Spleen (tissue), 11 donors: Measurements from ENCODE around the gene PON3. TPM values are rescaled to one million over a fixed set of nuclear protein-coding genes. Genes with fewer than 3 reads are reported as not detected.

Source experiments
- DNase-seq: peaks from one replicate; pipeline ENCODE4 v3.0.0-alpha.2; 2020
- H3K27ac ChIP-seq, 8 donors: fragments of 200-600 bp; sonication (generic) in 7 of 8; 1 replicate in 4 of 8; 2 replicates in 4 of 8; pipeline versions ENCODE4 v1.5.0 to v1.8.0; 2016 to 2021; ENCODE audit warnings: inconsistent platforms in 4 of 8, mild to moderate bottlenecking in 4 of 8, moderate library complexity in 1 of 8
- H3K27me3 ChIP-seq, 7 donors: fragments of 200-600 bp; sonication (generic) in 6 of 7; replicated peaks in 1 of 7; 1 replicate in 4 of 7; 2 replicates in 3 of 7; pipeline versions ENCODE4 v1.5.0 to v1.8.0; 2016 to 2021; ENCODE audit warnings: inconsistent platforms in 3 of 7, mild to moderate bottlenecking in 1 of 7
- H3K36me3 ChIP-seq, 6 donors: fragments of 200-600 bp; sonication (generic) in 5 of 6; 1 replicate in 4 of 6; 2 replicates in 2 of 6; pipeline versions ENCODE4 v1.5.0 to v1.8.0; 2016 to 2021; ENCODE audit warnings: inconsistent platforms in 2 of 6
- H3K4me1 ChIP-seq, 6 donors: fragments of 200-600 bp; sonication (generic) in 5 of 6; 1 replicate in 3 of 6; 2 replicates in 3 of 6; pipeline versions ENCODE4 v1.5.0 to v1.8.0; 2016 to 2021; ENCODE audit warnings: inconsistent platforms in 3 of 6
- H3K4me3 ChIP-seq, 8 donors: fragments of 200-600 bp; sonication (generic) in 7 of 8; 1 replicate in 4 of 8; 2 replicates in 4 of 8; pipeline versions ENCODE4 v1.5.0 to v1.8.0; 2016 to 2021; ENCODE audit warnings: inconsistent platforms in 4 of 8, mild to moderate bottlenecking in 4 of 8, moderate library complexity in 2 of 8
- H3K9me3 ChIP-seq, 8 donors: fragments of 200-600 bp; sonication (generic) in 7 of 8; 1 replicate in 4 of 8; 2 replicates in 4 of 8; pipeline versions ENCODE4 v1.5.0 to v1.8.0; 2016 to 2021; ENCODE audit warnings: inconsistent platforms in 4 of 8
- CTCF ChIP-seq, 11 experiments: fragments of 200-600 bp in 7 of 11; fragments of 450-650 bp in 4 of 11; sonication (generic) in 4 of 11; IDR thresholded peaks in 8 of 11; conservative IDR thresholded peaks in 3 of 11; 1 replicate in 7 of 11; 2 replicates in 4 of 11; pipeline versions ENCODE4 v1.4.0 to v1.8.0; 2016 to 2021; ENCODE audit warnings: antibody characterized with exemption in 11 of 11, inconsistent platforms in 4 of 11, mild to moderate bottlenecking in 1 of 11
- POLR2A ChIP-seq, 3 donors: fragments of 450-650 bp; IDR thresholded peaks; one replicate each; pipeline ENCODE4 v1.5.1; 2017; ENCODE audit warnings: antibody characterized with exemption in 3 of 3, mild to moderate bottlenecking in 1 of 3
- POLR2AphosphoS5 ChIP-seq, 3 donors: sonication (generic); formaldehyde crosslinking; IDR thresholded peaks; one replicate each; pipeline ENCODE4 v1.5.1; 2017; ENCODE audit warnings: antibody characterized with exemption in 3 of 3
- whole genome bisulfite sequencing, 5 donors: extraction: QIAGEN DNeasy Blood & Tissue Kit in 3 of 5; methylation state at CpG; one replicate each; pipeline versions ENCODE4 v1.1.5 to v1.1.7; 2013 to 2018; 5-methylcytosine and 5-hydroxymethylcytosine counted together
- intact Hi-C: fragments of 100-400 bp; cut with DNase I; formaldehyde crosslinking; loops from one replicate; pipeline ENCODE4 v1.15.0; 2023; ENCODE audit warnings: low total_unique reads
- polyA plus RNA-seq, 3 donors: library from polyadenylated mRNA; stranded (reverse); fragments of 200-250 nt; gene quantifications; one replicate each; pipeline ENCODE4 v1.2.1, GENCODE V29; 2013
- total RNA-seq, 7 donors: library from RNA; depleted of rRNA in 3 of 7; stranded (reverse); fragments of >200 nt in 3 of 7; fragmentation: NEBNext Ultra II Directional in 4 of 7; extraction: Animal tissue kit (Norgen Biotek cat#: 25700) in 4 of 7; gene quantifications; one replicate each; pipeline versions ENCODE4 v1.1.0 to v1.2.1, GENCODE V29; 2016 to 2021
- donor health status: healthy with polysubstance abuse.
- donor health status: DM: no; HTN: no; CAD: no; lungs with moderate emphysema.
- donor health status: DM: no; HTN: no; CAD: no.
- donor health status: Bipolar disorder and iron deficiency.
- donor health status: healthy.
- donor health status: DM: no; HTN: no; CAD: no.
- donor health status: DM: yes; HTN: yes; CAD: no.

The PON3 gene
- total and polyA plus RNA-seq, 10 donors, result 0.20 to 2.1 (median 0.61) TPM; not detected in 2

- H3K27ac ChIP-seq, result no peak overlapping the region
- no peaks in the 10 kb centered on the region for H3K27me3 ChIP-seq
- H3K9me3 ChIP-seq, result no peaks in the 10 kb centered on the region
- H3K4me3 ChIP-seq, result no peak overlapping the region
- no peaks in the 10 kb centered on the region for H3K4me1 ChIP-seq
- intact Hi-C loops, result no loop called here
- no peak for DNase-seq
- peaks cover 0 to 28% (median 2%) of the 10 kb centered on the region in 6 donors for H3K36me3 ChIP-seq
- 94 to 99% (median 95%) methylated on average over 3 of the region's 3 CpGs for WGBS, 5 donors
- no peak for TF ChIP-seq CTCF (IDR thresholded peaks at IDR 0.05 in 8 of 11, conservative IDR thresholded peaks at IDR 0.05 in 3 of 11)
- no peak for TF ChIP-seq POLR2AphosphoS5 (IDR thresholded peaks at IDR 0.05)
- TF ChIP-seq POLR2A (IDR thresholded peaks at IDR 0.05), result no peak
Measured at GRCh38 chr7:95405208-95405607, 9.0 kb upstream of the PON3 start.

- peaks cover 0 to 22% (median 0%) of the 10 kb centered on the region in 6 donors for H3K36me3 ChIP-seq
- no peak for DNase-seq
- H3K27ac ChIP-seq, result no peak overlapping the region
- intact Hi-C loops, result no loop called here
- no peaks in the 10 kb centered on the region for H3K27me3 ChIP-seq
- no peaks in the 10 kb centered on the region for H3K9me3 ChIP-seq
- no peak for TF ChIP-seq POLR2A (IDR thresholded peaks at IDR 0.05)
- H3K4me3 ChIP-seq, result no peak overlapping the region
- 63 to 73% (median 66%) methylated on average over 4 of the region's 4 CpGs for WGBS, 5 donors
- H3K4me1 ChIP-seq, result no peaks in the 10 kb centered on the region
Measured at GRCh38 chr7:95404316-95404865, 8.2 kb upstream of the PON3 start.

GRCh38 chr7:95398155-95398940, 2.2 kb upstream of the PON3 start:
- WGBS, 5 donors, result 86 to 96% (median 92%) methylated on average over 4 of the region's 4 CpGs
- Histone ChIP-seq H3K36me3 (no peaks in the 10 kb centered on the region), H3K27me3 (peaks cover 0 to 40% (median 12%) of the 10 kb centered on the region in 7 donors), H3K4me1 (peaks cover 0 to 12% (median 7%) of the 10 kb centered on the region in 6 donors), H3K9me3 (no peaks in the 10 kb centered on the region), H3K27ac (no peak overlapping the region), H3K4me3 (no peak overlapping the region)
- DNase-seq, result no peak
- TF ChIP-seq CTCF (IDR thresholded peaks at IDR 0.05 in 8 of 11, conservative IDR thresholded peaks at IDR 0.05 in 3 of 11) (no peak), POLR2AphosphoS5 (IDR thresholded peaks at IDR 0.05) (no peak), POLR2A (IDR thresholded peaks at IDR 0.05) (no peak)
- intact Hi-C loops, result no loop called here

GRCh38 chr7:95397381-95397780, 1.2 kb upstream of the PON3 start:
- intact Hi-C loops, result no loop called here
- no peak overlapping the region for H3K4me3 ChIP-seq
- DNase-seq, result no peak
- no peak overlapping the region for H3K27ac ChIP-seq
- peaks cover 0 to 41% (median 12%) of the 10 kb centered on the region in 7 donors for H3K27me3 ChIP-seq
- 81 to 94% (median 88%) methylated on average over 3 of the region's 3 CpGs for WGBS, 5 donors
- H3K9me3 ChIP-seq, result no peaks in the 10 kb centered on the region
- TF ChIP-seq CTCF (IDR thresholded peaks at IDR 0.05 in 8 of 11, conservative IDR thresholded peaks at IDR 0.05 in 3 of 11), result no peak
- no peak for TF ChIP-seq POLR2A (IDR thresholded peaks at IDR 0.05)
- no peak for TF ChIP-seq POLR2AphosphoS5 (IDR thresholded peaks at IDR 0.05)
- H3K36me3 ChIP-seq, result no peaks in the 10 kb centered on the region
- H3K4me1 ChIP-seq, result peaks cover 0 to 12% (median 7%) of the 10 kb centered on the region in 6 donors
